Measurements from ENCODE around the gene CHD9NB.

GRCh38 chr16:53048139-53048915 is 4.4 kb downstream of the CHD9NB start:
- TF ChIP-seq CTCF (IDR thresholded peaks at IDR 0.05), result no peak
- TF ChIP-seq POLR2A (IDR thresholded peaks at IDR 0.05), result no peak

Data from lower leg skin (tissue), 3 donors.